Measurements from ENCODE around the gene SLC39A3.

- TF ChIP-seq, protein P1, sequence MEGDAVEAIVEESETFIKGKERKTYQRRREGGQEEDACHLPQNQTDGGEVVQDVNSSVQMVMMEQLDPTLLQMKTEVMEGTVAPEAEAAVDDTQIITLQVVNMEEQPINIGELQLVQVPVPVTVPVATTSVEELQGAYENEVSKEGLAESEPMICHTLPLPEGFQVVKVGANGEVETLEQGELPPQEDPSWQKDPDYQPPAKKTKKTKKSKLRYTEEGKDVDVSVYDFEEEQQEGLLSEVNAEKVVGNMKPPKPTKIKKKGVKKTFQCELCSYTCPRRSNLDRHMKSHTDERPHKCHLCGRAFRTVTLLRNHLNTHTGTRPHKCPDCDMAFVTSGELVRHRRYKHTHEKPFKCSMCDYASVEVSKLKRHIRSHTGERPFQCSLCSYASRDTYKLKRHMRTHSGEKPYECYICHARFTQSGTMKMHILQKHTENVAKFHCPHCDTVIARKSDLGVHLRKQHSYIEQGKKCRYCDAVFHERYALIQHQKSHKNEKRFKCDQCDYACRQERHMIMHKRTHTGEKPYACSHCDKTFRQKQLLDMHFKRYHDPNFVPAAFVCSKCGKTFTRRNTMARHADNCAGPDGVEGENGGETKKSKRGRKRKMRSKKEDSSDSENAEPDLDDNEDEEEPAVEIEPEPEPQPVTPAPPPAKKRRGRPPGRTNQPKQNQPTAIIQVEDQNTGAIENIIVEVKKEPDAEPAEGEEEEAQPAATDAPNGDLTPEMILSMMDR (conservative IDR thresholded peaks at IDR 0.05; ENCODE audit: low read depth, low read length), result no peak
- no peak for TF ChIP-seq EZH2 (IDR thresholded peaks at IDR 0.05; ENCODE audit: low read length, unreplicated experiment)
- no peak for TF ChIP-seq EZH2phosphoT487 (IDR thresholded peaks at IDR 0.05; ENCODE audit: borderline replicate concordance, low read length)
These were observed 36.8 kb downstream of the SLC39A3 start for GRCh38 chr19:2703077-2703437.
